CD14-positive monocyte (primary cell): ENCODE measurements around the gene RAPGEF1. TPM values are rescaled to one million over a fixed set of nuclear protein-coding genes. Genes with fewer than 3 reads are reported as not detected.

ENCODE experiments used
- DNase-seq, 3 donors: peaks; one replicate each; pipeline ENCODE4 v3.0.0-alpha.2; 2011 to 2022
- H2AFZ ChIP-seq: 2 replicates; pipeline ENCODE4 v1.6.0; 2012; ENCODE audit warnings: mild to moderate bottlenecking, low read depth, low read length, inconsistent platforms; ENCODE audit not compliant: insufficient read depth, poor library complexity, severe bottlenecking
- H3K27ac ChIP-seq, 2 donors: 1 replicate in 1 of 2; 2 replicates in 1 of 2; pipeline ENCODE4 v1.5.1; 2012 to 2013; ENCODE audit warnings: low read length in 2 of 2, control low read depth in 1 of 2, inconsistent platforms in 1 of 2, low read depth in 1 of 2, mild to moderate bottlenecking in 1 of 2
- H3K27me3 ChIP-seq, 2 donors: one replicate each; pipeline versions ENCODE4 v1.6.0 to v1.6.1; 2011 to 2013; ENCODE audit warnings: low read length in 2 of 2; ENCODE audit not compliant: control insufficient read depth in 2 of 2, insufficient read depth in 2 of 2
- H3K36me3 ChIP-seq, 2 donors: replicated peaks in 1 of 2; 1 replicate in 1 of 2; 2 replicates in 1 of 2; pipeline versions ENCODE4 v1.5.1 to v1.6.1; 2012 to 2013; ENCODE audit warnings: low read length in 2 of 2, control low read depth in 1 of 2, inconsistent platforms in 1 of 2, mild to moderate bottlenecking in 1 of 2; ENCODE audit not compliant: insufficient read depth in 2 of 2, control insufficient read depth in 1 of 2
- H3K4me1 ChIP-seq, 2 donors: 1 replicate in 1 of 2; 2 replicates in 1 of 2; pipeline versions ENCODE4 v1.5.1 to v1.6.1; 2012 to 2013; ENCODE audit warnings: low read length in 2 of 2, control low read depth in 1 of 2, inconsistent platforms in 1 of 2, mild to moderate bottlenecking in 1 of 2, moderate library complexity in 1 of 2; ENCODE audit not compliant: insufficient read depth in 2 of 2, control insufficient read depth in 1 of 2
- H3K4me2 ChIP-seq: replicated peaks from 2 replicates; pipeline ENCODE3; 2012; ENCODE audit warnings: low read length, moderate library complexity, mild to moderate bottlenecking; ENCODE audit not compliant: poor library complexity, severe bottlenecking; ENCODE audit errors: extremely low read depth
- H3K4me3 ChIP-seq, 3 experiments: fragments of 200-600 bp in 1 of 3; sonication (generic) in 1 of 3; replicated peaks in 1 of 3; 1 replicate in 2 of 3; 2 replicates in 1 of 3; pipeline ENCODE4 v1.5.1; 2011 to 2013; ENCODE audit warnings: low read length in 3 of 3, mild to moderate bottlenecking in 3 of 3, control low read depth in 2 of 3, low read depth in 2 of 3, inconsistent platforms in 1 of 3, moderate library complexity in 1 of 3
- H3K79me2 ChIP-seq: 2 replicates; pipeline ENCODE4 v1.6.0; 2012; ENCODE audit warnings: mild to moderate bottlenecking, control low read depth, inconsistent platforms, low read length, moderate library complexity; ENCODE audit not compliant: insufficient read depth
- H3K9ac ChIP-seq: 2 replicates; pipeline ENCODE4 v1.6.0; 2017; ENCODE audit warnings: low read length, mild to moderate bottlenecking; ENCODE audit not compliant: insufficient read depth, poor library complexity, severe bottlenecking
- H3K9me3 ChIP-seq, 2 donors: replicated peaks in 1 of 2; 1 replicate in 1 of 2; 2 replicates in 1 of 2; pipeline versions ENCODE4 v1.5.1 to v1.6.1; 2012 to 2013; ENCODE audit warnings: low read length in 2 of 2, control low read depth in 1 of 2; ENCODE audit not compliant: control insufficient read depth in 1 of 2, insufficient read depth in 1 of 2
- H4K20me1 ChIP-seq: 2 replicates; pipeline ENCODE4 v1.6.0; 2012; ENCODE audit warnings: mild to moderate bottlenecking, low read length, control low read depth, moderate library complexity; ENCODE audit not compliant: insufficient read depth
- H3K27ac Mint-ChIP-seq, 7 donors: one replicate each; pipeline ENCODE4 v1.8.0; 2020; ENCODE audit warnings: mild to moderate bottlenecking in 7 of 7, mixed read lengths in 7 of 7, moderate library complexity in 6 of 7, inconsistent platforms in 2 of 7
- H3K27me3 Mint-ChIP-seq, 3 donors: one replicate each; pipeline ENCODE4 v1.8.0; 2021 to 2022; ENCODE audit warnings: low read depth in 3 of 3, mild to moderate bottlenecking in 3 of 3, mixed read lengths in 3 of 3, moderate library complexity in 3 of 3, inconsistent platforms in 1 of 3
- H3K36me3 Mint-ChIP-seq, 2 donors: one replicate each; pipeline ENCODE4 v1.8.0; 2020; ENCODE audit warnings: mixed read lengths in 2 of 2, inconsistent platforms in 1 of 2, mild to moderate bottlenecking in 1 of 2
- H3K4me1 Mint-ChIP-seq: one replicate; pipeline ENCODE4 v1.8.0; 2020; ENCODE audit warnings: mild to moderate bottlenecking, mixed read lengths
- H3K4me3 Mint-ChIP-seq, 2 donors: one replicate each; pipeline ENCODE4 v1.8.0; 2020; ENCODE audit warnings: mild to moderate bottlenecking in 2 of 2, mixed read lengths in 2 of 2, moderate library complexity in 1 of 2
- H3K9me3 Mint-ChIP-seq, 7 donors: one replicate each; pipeline ENCODE4 v1.8.0; 2020 to 2022; ENCODE audit warnings: mixed read lengths in 7 of 7, mild to moderate bottlenecking in 6 of 7, moderate library complexity in 6 of 7, inconsistent platforms in 2 of 7
- CTCF ChIP-seq: fragments of 200-600 bp; IDR thresholded peaks from one replicate; pipeline ENCODE4 v1.8.0; 2022; ENCODE audit warnings: antibody characterized with exemption, mild to moderate bottlenecking
- WGBS: methylation state at CpG from one replicate; pipeline ENCODE4 v1.1.5; 2013; ENCODE audit warnings: missing lambda C conversion rate; ENCODE audit not compliant: insufficient coverage; 5-methylcytosine and 5-hydroxymethylcytosine counted together
- intact Hi-C, 2 donors: fragments of 100-400 bp; cut with micrococcal nuclease; formaldehyde crosslinking; loops; one replicate each; pipeline versions ENCODE4 v1.15.0 to v1.15.1; 2023
- polyA plus RNA-seq, 3 donors: library from polyadenylated mRNA; depleted of rRNA in 1 of 3; unstranded in 2 of 3; stranded (reverse) in 1 of 3; fragments of 300-500 nt in 2 of 3; fragments of >200 nt in 1 of 3; fragmentation: Illumina TruSeq in 2 of 3; gene quantifications; 1 replicate in 2 of 3; 2 replicates in 1 of 3; pipeline ENCODE4 v1.2.3, GENCODE V29; 2012 to 2021

The RAPGEF1 gene
- polyA plus RNA-seq, 3 donors: 1.7 to 71.7 (median 3.0) TPM

GRCh38 chr9:131743501-131743900 is 3.6 kb upstream of the RAPGEF1 start:
- no peaks in the 10 kb centered on the region for H3K27me3 ChIP-seq
- 100% methylated on average over 1 of the region's 1 CpG for WGBS
- intact Hi-C loops: loop anchor here (5.0 to 10.0 kb wide), 2 partner anchors 151 to 239 kb away; partner anchors contain the start of gene POMT1 (in 2 of the 2)
- H3K9me3 ChIP-seq: no peaks in the 10 kb centered on the region
- peaks cover 0 to 9% of the 10 kb centered on the region in 2 donors for H3K36me3 Mint-ChIP-seq
- peaks cover 39% of the 10 kb centered on the region for H3K4me1 Mint-ChIP-seq
- H3K27ac Mint-ChIP-seq: peak overlapping the region in 6 of 7 donors; percentile 49 to 98 (median 82)
- H3K36me3 ChIP-seq: no peaks in the 10 kb centered on the region
- H3K79me2 ChIP-seq: peaks cover 11% of the 10 kb centered on the region
- no peak for TF ChIP-seq CTCF
- peaks cover 8% of the 10 kb centered on the region for H4K20me1 ChIP-seq
- DNase-seq: peak in 1 of 3 donors; percentile 17
- peaks cover 0 to 2% (median 0%) of the 10 kb centered on the region in 3 donors for H3K27me3 Mint-ChIP-seq
- H3K4me3 Mint-ChIP-seq: no peak overlapping the region
- no peak overlapping the region for H3K9ac ChIP-seq
- peaks cover 32 to 39% of the 10 kb centered on the region in 2 donors for H3K4me1 ChIP-seq
- H3K4me3 ChIP-seq: peak overlapping the region in 1 of 3 experiments; percentile 34
- H3K4me2 ChIP-seq: peak overlapping the region; percentile 14
- H2AFZ ChIP-seq: no peak overlapping the region
- H3K27ac ChIP-seq: peak overlapping the region; percentile 65 to 77
- peaks cover 0 to 2% (median 0%) of the 10 kb centered on the region in 7 donors for H3K9me3 Mint-ChIP-seq

GRCh38 chr9:131743096-131743495 is 3.2 kb upstream of the RAPGEF1 start:
- WGBS: 50% methylated on average over 1 of the region's 2 CpGs
- H3K4me3 Mint-ChIP-seq: peak overlapping the region in 1 of 2 donors; percentile 20
- H3K9me3 Mint-ChIP-seq: peaks cover 0 to 2% (median 0%) of the 10 kb centered on the region in 7 donors
- intact Hi-C loops: loop anchor here (5.0 to 10.0 kb wide), 2 partner anchors 151 to 238 kb away; partner anchors contain the start of gene POMT1 (in 2 of the 2)
- Histone ChIP-seq H3K79me2 (peaks cover 15% of the 10 kb centered on the region), H3K27me3 (no peaks in the 10 kb centered on the region), H3K27ac (peak overlapping the region in 1 of 2 donors; percentile 77), H3K4me3 (no peak overlapping the region), H2AFZ (no peak overlapping the region), H3K4me1 (peaks cover 36 to 43% of the 10 kb centered on the region in 2 donors), H4K20me1 (peaks cover 11% of the 10 kb centered on the region), H3K36me3 (no peaks in the 10 kb centered on the region), H3K9ac (no peak overlapping the region), H3K9me3 (no peaks in the 10 kb centered on the region), H3K4me2 (no peak overlapping the region)
- H3K36me3 Mint-ChIP-seq: peaks cover 0 to 9% of the 10 kb centered on the region in 2 donors
- TF ChIP-seq CTCF: no peak
- peaks cover 0 to 1% (median 0%) of the 10 kb centered on the region in 3 donors for H3K27me3 Mint-ChIP-seq
- peaks cover 43% of the 10 kb centered on the region for H3K4me1 Mint-ChIP-seq
- no peak for DNase-seq
- peak overlapping the region in 3 of 7 donors; percentile 11 to 68 (median 67) for H3K27ac Mint-ChIP-seq
